Measurements from ENCODE around the gene ACCS. TPM values are rescaled to one million over a fixed set of nuclear protein-coding genes. Genes with fewer than 3 reads are reported as not detected.

Gene ACCS
- total and polyA plus RNA-seq, 2 of the 4 experiments (the other 2 are of a cell fraction): 1.8 to 7.3 TPM

GRCh38 chr11:44094260-44094868 is 28.3 kb downstream of the ACCS start:
- no peak overlapping the region for H4K8ac ChIP-seq (ENCODE audit: low read depth in 2 of 2, low read length in 2 of 2)
- H2BK20ac ChIP-seq (ENCODE audit: low read depth, low read length): no peak overlapping the region
- dilution Hi-C loops (cut with HindIII; ENCODE audit: low sequenced_read_pairs, unreplicated experiment) (no loop called here), intact Hi-C loops (cut with micrococcal nuclease) (loop anchor here (1.0 to 10.0 kb wide), 2 partner anchors 444 to 520 kb away; no protein-coding TSS in a partner anchor), in situ Hi-C loops (cut with MboI; ENCODE audit: low sequenced_read_pairs) (no loop called here)
- no peaks in the 10 kb centered on the region for H3K36me3 ChIP-seq (ENCODE audit: control insufficient read depth, insufficient read depth, low read length)
- no peak overlapping the region for H3K56ac ChIP-seq (ENCODE audit: extremely low read depth, insufficient read depth, low read length)
- H4K5ac ChIP-seq (ENCODE audit: low read depth, low read length): no peak overlapping the region
- H3K9ac ChIP-seq (ENCODE audit: low read depth, low read length): no peak overlapping the region
- H3K27me3 ChIP-seq (ENCODE audit: control insufficient read depth, insufficient read depth, low read length): peaks cover 2% of the 10 kb centered on the region; the same call in 1 of the 2 replicates
- no peak overlapping the region for H3K14ac ChIP-seq (replicated peaks; ENCODE audit: low read depth, low read length)
- H3K23ac ChIP-seq (ENCODE audit: low read depth, low read length): no peak overlapping the region
- no peak overlapping the region for H2BK15ac ChIP-seq (ENCODE audit: low read depth, low read length)
- H3K4me3 ChIP-seq (ENCODE audit: insufficient read depth, low read depth, low read length): no peak overlapping the region
- DNase-seq: peak; percentile 81
- no peak overlapping the region for H2AK9ac ChIP-seq (replicated peaks; ENCODE audit: low read depth, low read length, poor library complexity)
- 0 out of 2 replicates have a peak, but pooled peaks cover 3% of the 10 kb centered on the region for H3K4me1 ChIP-seq (ENCODE audit: control insufficient read depth, insufficient read depth, low read length)
- H3K9me1 ChIP-seq (ENCODE audit: insufficient read depth, low read length): no peaks in the 10 kb centered on the region
- no peak overlapping the region for H3K4ac ChIP-seq (ENCODE audit: low read depth, low read length)
- no peak overlapping the region for H3K4me2 ChIP-seq (ENCODE audit: low read depth, low read length)
- H2AK5ac ChIP-seq (ENCODE audit: low read depth, low read length): no peak overlapping the region
- no peak for TF ChIP-seq POLR2A (IDR thresholded peaks at IDR 0.05; ENCODE audit: low read depth, low read length)
- no peak for TF ChIP-seq BHLHE40 (IDR thresholded peaks at IDR 0.05; ENCODE audit: low read depth, low read length)
- TF ChIP-seq NFE2L2 (IDR thresholded peaks at IDR 0.05; ENCODE audit: low read depth, low read length): no peak
- TF ChIP-seq ELK1 (IDR thresholded peaks at IDR 0.05; ENCODE audit: borderline replicate concordance, low read depth, low read length): no peak
- TF ChIP-seq CTCF (conservative IDR thresholded peaks at IDR 0.05; ENCODE audit: low read depth, low read length): peak; percentile 80
- TF ChIP-seq FOS (IDR thresholded peaks at IDR 0.05; ENCODE audit: low read depth, low read length): no peak
- TF ChIP-seq SMC3 (IDR thresholded peaks at IDR 0.05; ENCODE audit: low read depth, low read length): peak; percentile 59
- TF ChIP-seq MXI1 (IDR thresholded peaks at IDR 0.05; ENCODE audit: borderline replicate concordance, low read depth, low read length): no peak
- peak; percentile 66 for TF ChIP-seq RAD21 (IDR thresholded peaks at IDR 0.05; ENCODE audit: low read length)
- H2BK5ac ChIP-seq (ENCODE audit: low read depth, low read length, poor library complexity, severe bottlenecking): no peak overlapping the region
- 0 out of 2 replicates have a peak, but pooled peaks have one; percentile 22 for ATAC-seq (ENCODE audit: low read depth)
- H3K79me1 ChIP-seq (ENCODE audit: low read depth in 1 of 2, low read length in 2 of 2): peaks cover 5 to 22% of the 10 kb centered on the region in 2 experiments
- H3K18ac ChIP-seq (ENCODE audit: low read depth, low read length): no peak overlapping the region
- POLR2A ChIA-PET (ENCODE audit: unreplicated experiment): no interaction called here
- H3K9me3 ChIP-seq (ENCODE audit: control insufficient read depth, insufficient read depth, low read length): no peaks in the 10 kb centered on the region
- WGBS, 2 experiments (ENCODE audit: extremely low coverage in 2 of 2, insufficient read length in 1 of 2): no CpG with 5 or more reads among the region's 11 CpGs
- H2AFZ ChIP-seq (replicated peaks; ENCODE audit: low read length, poor library complexity): no peak overlapping the region
- CTCF ChIA-PET: interaction anchor here (0.6 to 3.5 kb wide), 13 partner anchors 9 to 443 kb away, joined by 3 to 29 read pairs (median 4); no protein-coding TSS in a partner anchor
- H2BK120ac ChIP-seq (ENCODE audit: low read depth, low read length): no peak overlapping the region
- no peak overlapping the region for H3K27ac ChIP-seq (ENCODE audit: insufficient read depth, low read length)
- BruUV-seq (replicated peaks): no TSS peak
- H4K91ac ChIP-seq (ENCODE audit: insufficient read depth, low read depth, low read length): no peak overlapping the region
- H4K20me1 ChIP-seq (ENCODE audit: insufficient read depth, low read length): peaks cover 7% of the 10 kb centered on the region; the same call in 1 of the 2 replicates

All from IMR-90 (cell line).